Immature natural killer cell (primary cell): ENCODE results near the gene SPRR2A. TPM values are rescaled to one million over a fixed set of nuclear protein-coding genes. Genes with fewer than 3 reads are reported as not detected.
"Not testable (repeated sequence)": the region's sequence is repeated elsewhere in the genome, so short reads cannot be mapped to it uniquely, and the experiment has no call there.

Experiments
- DNase-seq, 3 donors: peaks; one replicate each; pipeline ENCODE4 v3.0.0; 2022; ENCODE audit warnings: mixed read lengths in 1 of 3
- H3K27ac Mint-ChIP-seq, 6 donors: one replicate each; pipeline ENCODE4 v1.8.0; 2020; ENCODE audit warnings: mixed read lengths in 6 of 6, mild to moderate bottlenecking in 5 of 6, inconsistent platforms in 4 of 6, moderate library complexity in 3 of 6
- H3K27me3 Mint-ChIP-seq, 3 donors: one replicate each; pipeline ENCODE4 v1.8.0; 2020 to 2021; ENCODE audit warnings: low read depth in 3 of 3, mild to moderate bottlenecking in 3 of 3, mixed read lengths in 3 of 3, moderate library complexity in 3 of 3, inconsistent platforms in 1 of 3
- H3K36me3 Mint-ChIP-seq, 3 donors: one replicate each; pipeline ENCODE4 v1.8.0; 2020; ENCODE audit warnings: mixed read lengths in 3 of 3, inconsistent platforms in 2 of 3, mild to moderate bottlenecking in 2 of 3
- H3K4me1 Mint-ChIP-seq, 2 donors: one replicate each; pipeline ENCODE4 v1.8.0; 2020; ENCODE audit warnings: inconsistent platforms in 2 of 2, mild to moderate bottlenecking in 2 of 2, mixed read lengths in 2 of 2, moderate library complexity in 1 of 2
- H3K4me3 Mint-ChIP-seq, 5 donors: one replicate each; pipeline ENCODE4 v1.8.0; 2020; ENCODE audit warnings: mild to moderate bottlenecking in 5 of 5, mixed read lengths in 5 of 5, inconsistent platforms in 3 of 5, moderate library complexity in 3 of 5
- H3K9me3 Mint-ChIP-seq, 6 donors: one replicate each; pipeline ENCODE4 v1.8.0; 2020; ENCODE audit warnings: mild to moderate bottlenecking in 6 of 6, mixed read lengths in 6 of 6, inconsistent platforms in 4 of 6, moderate library complexity in 3 of 6
- polyA plus RNA-seq, 3 donors: library from polyadenylated mRNA; unstranded; fragments of 300-500 nt; fragmentation: Illumina TruSeq; gene quantifications; one replicate each; pipeline ENCODE4 v1.2.3, GENCODE V29; 2021

SPRR2A gene
- polyA plus RNA-seq, result not detected

GRCh38 chr1:153057375-153057774, at the start of gene SPRR2A:
TSS of gene SPRR2A (minus strand) at chr1:153057512. CDS start at chr1:153056735, 777 bp downstream.
- peaks cover 3 to 16% (median 6%) of the 10 kb centered on the region in 3 donors for H3K27me3 Mint-ChIP-seq
- no peak for DNase-seq
- H3K4me3 Mint-ChIP-seq, result no peak within 1 kb of the TSS
- H3K4me1 Mint-ChIP-seq, result no peaks in the 10 kb centered on the region
- H3K27ac Mint-ChIP-seq, result no peak within 1 kb of the TSS
- H3K36me3 Mint-ChIP-seq, result no peaks in the 10 kb centered on the region
- H3K9me3 Mint-ChIP-seq, result peaks cover 0 to 4% (median 0%) of the 10 kb centered on the region in 6 donors

GRCh38 chr1:153100245-153100644, 42.9 kb upstream of the SPRR2A start:
- Mint-ChIP-seq H3K4me1 (no peaks in the 10 kb centered on the region), H3K27ac (no peak overlapping the region), H3K27me3 (peaks cover 0 to 12% (median 5%) of the 10 kb centered on the region in 3 donors), H3K9me3 (no peaks in the 10 kb centered on the region), H3K4me3 (no peak overlapping the region), H3K36me3 (no peaks in the 10 kb centered on the region)
- no peak for DNase-seq

- no peaks in the 10 kb centered on the region for H3K36me3 Mint-ChIP-seq
- no peak overlapping the region for H3K4me3 Mint-ChIP-seq
- DNase-seq, result no peak
- peaks cover 0 to 9% (median 5%) of the 10 kb centered on the region in 3 donors for H3K27me3 Mint-ChIP-seq
- no peaks in the 10 kb centered on the region for H3K9me3 Mint-ChIP-seq
- no peaks in the 10 kb centered on the region for H3K4me1 Mint-ChIP-seq
- H3K27ac Mint-ChIP-seq, result no peak overlapping the region
Observed at GRCh38 chr1:153099461-153100045, 42.2 kb upstream of the SPRR2A start.

- Mint-ChIP-seq H3K27me3 (peaks cover 2 to 8% (median 4%) of the 10 kb centered on the region in 3 donors), H3K36me3 (no peaks in the 10 kb centered on the region), H3K4me3 (no peak overlapping the region), H3K4me1 (no peaks in the 10 kb centered on the region), H3K27ac (no peak overlapping the region), H3K9me3 (no peaks in the 10 kb centered on the region)
- no peak for DNase-seq
Observed at GRCh38 chr1:153095764-153096163, 38.5 kb upstream of the SPRR2A start.

GRCh38 chr1:153094426-153094825, 37.1 kb upstream of the SPRR2A start, which contains the start of gene SPRR2E:
TSS of gene SPRR2E (minus strand) at chr1:153094526. CDS start at chr1:153093751, 775 bp downstream.
- Mint-ChIP-seq H3K4me3 (no peak within 1 kb of the TSS), H3K27me3 (peaks cover 2 to 11% (median 4%) of the 10 kb centered on the region in 3 donors), H3K27ac (no peak within 1 kb of the TSS)

GRCh38 chr1:153087652-153088051, 30.3 kb upstream of the SPRR2A start:
- no peaks in the 10 kb centered on the region for H3K36me3 Mint-ChIP-seq
- no peak for DNase-seq
- H3K4me1 Mint-ChIP-seq, result no peaks in the 10 kb centered on the region
- peaks cover 0 to 13% (median 2%) of the 10 kb centered on the region in 3 donors for H3K27me3 Mint-ChIP-seq
- no peak overlapping the region for H3K4me3 Mint-ChIP-seq
- no peak overlapping the region for H3K27ac Mint-ChIP-seq
- H3K9me3 Mint-ChIP-seq, result no peaks in the 10 kb centered on the region

More at GRCh38 chr1:153094426-153094825, 37.1 kb upstream of the SPRR2A start, which contains the start of gene SPRR2E:
- Mint-ChIP-seq H3K36me3 (no peaks in the 10 kb centered on the region), H3K4me1 (no peaks in the 10 kb centered on the region), H3K9me3 (no peaks in the 10 kb centered on the region)
- DNase-seq, result no peak

GRCh38 chr1:153081736-153082135, 24.4 kb upstream of the SPRR2A start:
- Mint-ChIP-seq H3K4me3 (no peak overlapping the region), H3K9me3 (peaks cover 0 to 6% (median 3%) of the 10 kb centered on the region in 6 donors), H3K27me3 (peaks cover 0 to 6% (median 0%) of the 10 kb centered on the region in 3 donors), H3K4me1 (no peaks in the 10 kb centered on the region), H3K27ac (no peak overlapping the region), H3K36me3 (peaks cover 0 to 3% (median 0%) of the 10 kb centered on the region in 3 donors)
- DNase-seq, result no peak

- Mint-ChIP-seq H3K4me1 (no peaks in the 10 kb centered on the region), H3K27ac (no peak overlapping the region), H3K27me3 (peaks cover 0 to 4% (median 2%) of the 10 kb centered on the region in 3 donors), H3K36me3 (peaks cover 0 to 4% (median 0%) of the 10 kb centered on the region in 3 donors), H3K4me3 (no peak overlapping the region), H3K9me3 (peaks cover 0 to 4% (median 1%) of the 10 kb centered on the region in 6 donors)
- DNase-seq, result no peak
Observed at GRCh38 chr1:153072806-153073726, 15.8 kb upstream of the SPRR2A start.

- no peaks in the 10 kb centered on the region for H3K4me1 Mint-ChIP-seq
- peaks cover 0 to 6% (median 3%) of the 10 kb centered on the region in 3 donors for H3K27me3 Mint-ChIP-seq
- no peak within 1 kb of the TSS for H3K27ac Mint-ChIP-seq
- no peak for DNase-seq
- H3K4me3 Mint-ChIP-seq, result no peak within 1 kb of the TSS
- H3K9me3 Mint-ChIP-seq, result no peaks in the 10 kb centered on the region
- no peaks in the 10 kb centered on the region for H3K36me3 Mint-ChIP-seq
Observed at GRCh38 chr1:153071511-153071910, 14.2 kb upstream of the SPRR2A start, which contains the start of gene SPRR2B. TSS of gene SPRR2B (minus strand) at chr1:153071611. CDS start at chr1:153070839, 772 bp downstream.

- Mint-ChIP-seq H3K4me3 (no peak overlapping the region), H3K36me3 (no peaks in the 10 kb centered on the region), H3K9me3 (peaks cover 0 to 2% (median 0%) of the 10 kb centered on the region in 6 donors), H3K27me3 (peaks cover 0 to 8% (median 6%) of the 10 kb centered on the region in 3 donors), H3K27ac (no peak overlapping the region), H3K4me1 (no peaks in the 10 kb centered on the region)
- no peak for DNase-seq
Observed at GRCh38 chr1:153070243-153070642, 12.9 kb upstream of the SPRR2A start.

GRCh38 chr1:153058826-153059784, 1.8 kb upstream of the SPRR2A start:
- DNase-seq, result no peak

GRCh38 chr1:153058154-153058553, 842 bp upstream of the SPRR2A start:
- Mint-ChIP-seq H3K27me3 (peaks cover 3 to 10% (median 4%) of the 10 kb centered on the region in 3 donors), H3K27ac (no peak overlapping the region), H3K4me1 (no peaks in the 10 kb centered on the region), H3K36me3 (no peaks in the 10 kb centered on the region), H3K4me3 (no peak overlapping the region), H3K9me3 (peaks cover 0 to 4% (median 0%) of the 10 kb centered on the region in 6 donors)
- no peak for DNase-seq

More at GRCh38 chr1:153058826-153059784, 1.8 kb upstream of the SPRR2A start:
- Mint-ChIP-seq H3K27me3 (peaks cover 3 to 10% (median 4%) of the 10 kb centered on the region in 3 donors), H3K4me1 (no peaks in the 10 kb centered on the region), H3K36me3 (no peaks in the 10 kb centered on the region), H3K9me3 (peaks cover 0 to 4% (median 0%) of the 10 kb centered on the region in 6 donors), H3K4me3 (no peak overlapping the region), H3K27ac (no peak overlapping the region)

GRCh38 chr1:153056111-153056510, 1.2 kb downstream of the SPRR2A start:
- H3K4me3 Mint-ChIP-seq, H3K27ac Mint-ChIP-seq, DNase-seq, H3K9me3 Mint-ChIP-seq, H3K4me1 Mint-ChIP-seq, H3K36me3 Mint-ChIP-seq: not testable (repeated sequence)
- H3K27me3 Mint-ChIP-seq, result peaks cover 4 to 19% (median 11%) of the 10 kb centered on the region in 3 donors
